Right renal cortex interstitium (tissue), 3 donors: Measurements from ENCODE around the gene PARL. TPM values are rescaled to one million over a fixed set of nuclear protein-coding genes. Genes with fewer than 3 reads are reported as not detected.

Experiments
- DNase-seq, 3 donors: peaks; one replicate each; pipeline ENCODE4 v3.0.0-alpha.2; 2013; ENCODE audit warnings: low read depth in 3 of 3, low spot score in 2 of 3
- polyA plus RNA-seq, 3 donors: library from polyadenylated mRNA; unstranded; fragments of 120-200 nt; gene quantifications; one replicate each; pipeline ENCODE4 v1.2.1, GENCODE V29; 2013; ENCODE audit not compliant: insufficient read length in 3 of 3

Gene PARL, protein sequence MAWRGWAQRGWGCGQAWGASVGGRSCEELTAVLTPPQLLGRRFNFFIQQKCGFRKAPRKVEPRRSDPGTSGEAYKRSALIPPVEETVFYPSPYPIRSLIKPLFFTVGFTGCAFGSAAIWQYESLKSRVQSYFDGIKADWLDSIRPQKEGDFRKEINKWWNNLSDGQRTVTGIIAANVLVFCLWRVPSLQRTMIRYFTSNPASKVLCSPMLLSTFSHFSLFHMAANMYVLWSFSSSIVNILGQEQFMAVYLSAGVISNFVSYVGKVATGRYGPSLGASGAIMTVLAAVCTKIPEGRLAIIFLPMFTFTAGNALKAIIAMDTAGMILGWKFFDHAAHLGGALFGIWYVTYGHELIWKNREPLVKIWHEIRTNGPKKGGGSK
- 10 to 100 TPM; 59.5 to 67.2 (median 65.0) TPM for polyA plus RNA-seq

- peak; percentile 80 to 86 (median 84) for DNase-seq
Measured at GRCh38 chr3:183884427-183885296, at the start of gene PARL. TSS of gene PARL (minus strand) at chr3:183884880. CDS start at chr3:183884846, 34 bp downstream.

DNA sequence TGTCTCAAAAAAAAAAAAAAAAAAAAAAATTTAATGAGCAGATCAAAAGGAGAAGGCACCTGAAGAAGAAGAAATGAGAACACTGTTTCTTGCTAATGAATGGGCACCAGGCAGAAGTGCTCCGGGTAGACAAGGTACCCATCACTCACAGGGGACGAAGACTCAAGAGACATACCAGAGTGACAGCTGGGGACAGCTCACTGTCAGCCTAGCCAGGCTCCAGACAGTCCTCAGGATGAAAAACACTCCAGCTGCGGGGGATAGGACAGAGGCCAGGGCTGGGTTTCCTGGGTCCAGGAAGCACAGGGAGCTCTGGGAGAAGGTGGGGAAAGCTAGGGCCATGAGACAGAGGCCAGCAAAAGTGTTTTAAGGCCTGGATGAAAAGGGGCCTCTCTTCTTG, 48.5 kb upstream of the PARL start:
- DNase-seq: no peak

DNA sequence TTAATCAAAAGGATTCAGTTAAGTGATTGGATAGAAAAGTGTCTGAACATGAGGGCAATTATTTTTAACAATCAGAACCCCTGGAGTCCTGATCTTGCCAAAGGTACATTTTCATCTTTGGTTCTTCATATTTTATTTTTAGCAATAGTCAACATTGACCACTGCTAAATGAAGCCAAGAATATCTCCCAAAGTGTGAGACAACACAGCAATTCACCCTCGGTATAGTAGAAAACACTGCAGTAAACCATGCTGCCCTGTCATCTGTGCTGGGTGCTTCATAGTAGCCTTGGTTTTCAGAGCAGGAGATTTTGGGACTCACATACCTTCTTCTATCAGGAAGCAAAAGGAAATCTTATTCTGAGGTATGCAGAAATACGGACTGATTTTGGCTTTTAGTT, 47.2 kb upstream of the PARL start:
- DNase-seq: no peak

DNA sequence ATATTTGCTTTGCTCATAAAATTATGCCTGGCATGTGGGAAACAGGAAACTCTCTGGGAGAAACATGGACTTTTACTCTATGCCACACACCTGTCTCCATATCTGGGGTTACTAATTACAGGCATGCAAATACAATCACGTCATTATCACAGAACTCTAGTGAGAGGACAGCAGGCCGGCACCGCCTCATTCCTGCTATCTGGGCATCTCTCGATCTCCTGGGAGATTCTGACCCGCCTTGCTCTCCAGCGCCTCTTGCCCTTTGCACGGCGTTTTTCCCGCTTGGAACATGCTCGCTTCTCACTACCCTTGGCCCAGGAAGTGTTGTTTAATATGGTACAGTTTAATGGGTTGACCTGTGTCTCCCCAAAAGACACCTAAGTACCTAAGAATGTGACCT, 45.4 kb upstream of the PARL start:
- DNase-seq: no peak

GRCh38 chr3:183927059-183927458, 42.4 kb upstream of the PARL start:
- no peak for DNase-seq

- DNase-seq: no peak
Measured at GRCh38 chr3:183924956-183925355, 40.3 kb upstream of the PARL start.

GRCh38 chr3:183924543-183924942, 39.9 kb upstream of the PARL start:
- no peak for DNase-seq

DNA sequence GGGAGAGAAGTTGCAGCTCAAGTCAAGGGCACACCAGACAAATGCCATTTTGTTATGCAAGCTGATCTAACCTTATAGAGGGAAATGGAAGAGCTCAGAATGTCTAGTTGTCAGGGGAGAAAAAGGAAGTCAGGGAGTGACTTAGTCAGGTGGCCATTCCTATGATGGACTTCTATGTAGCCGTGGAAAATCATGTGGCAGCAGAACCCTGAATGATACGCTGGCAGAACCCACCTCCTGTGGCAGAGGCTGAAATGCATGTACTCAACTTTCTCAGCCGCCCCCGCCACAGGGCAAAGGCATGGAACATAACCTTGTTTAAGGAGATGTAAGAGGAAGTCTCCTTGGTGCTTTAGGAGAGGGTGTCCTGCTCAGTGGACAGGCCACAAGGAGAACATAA, 37.7 kb upstream of the PARL start:
- DNase-seq: no peak

DNA sequence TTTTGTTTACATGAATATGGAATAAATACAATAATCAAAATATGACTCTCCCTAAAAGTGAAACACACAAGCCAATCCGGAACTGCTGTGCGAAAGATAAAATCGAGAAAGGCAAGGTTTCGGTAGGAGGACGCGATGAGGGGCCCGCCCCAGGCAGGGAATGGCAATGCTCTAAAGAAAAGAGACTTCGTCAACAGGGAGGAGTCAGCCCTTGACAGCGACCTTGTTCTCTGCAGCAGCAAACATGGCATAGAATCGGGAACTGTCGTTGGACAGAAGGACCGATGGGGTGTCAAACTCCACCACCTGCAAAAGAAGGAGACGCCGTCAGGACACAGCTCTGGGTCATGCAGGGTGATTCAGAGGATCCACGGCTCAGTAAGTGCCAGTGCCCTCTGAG, 36.4 kb upstream of the PARL start:
- DNase-seq: no peak

GRCh38 chr3:183920416-183920815, 35.7 kb upstream of the PARL start:
- DNase-seq: no peak

GRCh38 chr3:183918178-183918577, 33.5 kb upstream of the PARL start:
- no peak for DNase-seq

DNA sequence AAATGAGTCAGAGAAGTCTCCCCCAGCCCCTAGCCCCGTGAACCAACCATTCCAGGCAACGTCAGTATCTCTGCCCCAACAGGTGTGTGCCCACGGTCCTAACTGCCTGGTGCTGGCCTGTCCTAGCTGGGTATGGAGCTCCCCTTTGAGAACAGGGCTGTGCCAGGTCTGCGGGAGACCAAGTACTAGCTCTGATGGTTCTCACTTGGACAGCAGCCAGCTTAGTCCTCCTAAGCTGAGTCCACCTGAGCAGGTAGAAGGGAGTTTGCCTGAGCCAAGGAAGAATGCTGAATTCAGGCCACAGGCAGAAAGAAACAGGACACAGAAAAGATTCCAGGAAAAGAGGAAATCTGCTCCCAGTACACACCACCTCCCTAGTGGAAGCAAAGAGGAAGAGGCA, 33.1 kb upstream of the PARL start:
- no peak for DNase-seq

DNA sequence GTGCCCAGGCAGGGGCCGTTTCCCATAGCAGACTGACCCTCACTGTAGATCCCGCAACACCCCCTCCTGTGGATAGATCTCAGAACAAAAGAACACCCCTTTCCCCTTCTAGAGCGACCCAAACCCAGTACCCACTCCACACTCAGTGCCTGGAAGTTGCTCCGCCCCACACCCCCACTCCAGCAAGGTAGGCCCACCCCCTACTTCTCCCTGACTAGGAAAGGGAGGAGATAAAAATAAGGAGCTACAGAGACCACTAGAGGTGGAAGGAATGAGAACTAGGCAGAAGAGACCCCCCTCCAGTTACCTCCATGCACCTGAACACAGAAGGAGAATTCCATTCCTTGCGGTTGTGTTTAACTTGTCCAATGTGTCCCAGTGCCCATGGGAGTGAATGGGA, 30.2 kb upstream of the PARL start:
- DNase-seq: no peak

- no peak for DNase-seq
Measured at GRCh38 chr3:183913580-183913920, 28.9 kb upstream of the PARL start.

DNA sequence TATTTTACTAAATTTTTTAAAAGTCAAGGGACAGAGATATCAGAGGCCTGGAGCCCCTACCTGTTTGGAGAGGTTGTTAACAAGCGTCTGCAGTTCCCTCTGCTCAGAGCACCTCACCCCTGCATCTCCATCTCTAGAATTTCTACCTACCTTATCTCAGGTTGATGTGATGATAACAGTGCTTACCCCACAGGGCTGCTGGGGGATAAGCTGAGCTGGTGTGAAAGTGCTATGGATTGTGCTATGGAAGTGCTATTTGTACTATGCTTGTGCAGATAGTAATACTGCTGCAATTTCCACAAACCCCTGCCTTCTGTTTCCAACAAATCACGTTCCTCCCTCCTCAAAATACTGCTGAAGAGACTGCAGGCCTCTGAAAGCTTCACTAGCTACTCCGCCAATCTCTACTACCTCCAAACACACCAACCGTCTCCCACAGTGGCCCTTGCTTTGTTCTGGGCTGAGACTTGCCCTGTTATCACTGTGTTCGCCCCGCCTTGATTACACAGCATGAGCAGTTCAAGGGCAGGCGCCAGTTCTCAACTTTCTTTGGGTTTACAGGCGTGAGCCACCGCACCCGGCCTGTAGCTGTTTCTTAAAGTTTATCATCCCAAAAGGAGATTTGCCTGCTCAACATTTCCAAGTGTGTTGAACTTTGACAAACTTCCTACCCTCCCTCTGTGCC, 28.4 kb upstream of the PARL start:
- DNase-seq: no peak

DNA sequence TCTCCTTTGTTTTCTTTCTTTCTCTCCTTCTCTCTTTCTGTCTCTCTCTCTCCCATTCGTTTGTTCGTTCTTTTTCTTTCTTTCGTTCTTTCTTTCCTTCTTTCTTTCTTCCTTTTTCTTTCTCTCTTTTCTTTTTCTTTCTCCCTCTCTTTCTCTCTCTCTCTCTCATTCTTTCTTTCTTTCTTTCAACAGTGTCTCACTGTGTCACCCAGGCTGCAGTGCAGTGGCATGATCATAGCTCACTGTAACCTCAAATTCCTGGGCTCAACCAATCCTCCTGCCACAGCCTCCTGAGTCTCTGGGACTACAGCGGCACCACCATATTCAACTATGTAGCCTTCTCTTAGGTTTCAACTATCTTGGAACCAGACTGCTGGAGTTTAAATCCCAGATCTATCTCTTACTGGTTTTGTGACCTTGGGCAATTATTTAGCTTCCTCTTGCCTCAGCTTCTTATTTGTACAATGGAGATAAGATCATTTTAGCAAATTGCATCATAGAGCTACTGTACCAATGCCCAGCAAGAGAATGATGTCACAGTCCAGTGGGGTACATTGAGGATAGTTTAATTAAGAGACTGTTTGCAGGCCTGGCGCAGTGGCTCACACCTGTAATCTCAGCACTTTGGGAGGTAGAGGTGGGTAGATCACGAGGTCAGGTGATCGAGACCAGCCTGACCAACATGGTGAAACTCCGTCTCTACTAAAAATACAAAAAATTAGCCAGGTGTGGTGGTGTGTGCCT, 27.3 kb upstream of the PARL start:
- DNase-seq: no peak

- DNase-seq: no peak
Measured at GRCh38 chr3:183911087-183911486, 26.4 kb upstream of the PARL start.

DNA sequence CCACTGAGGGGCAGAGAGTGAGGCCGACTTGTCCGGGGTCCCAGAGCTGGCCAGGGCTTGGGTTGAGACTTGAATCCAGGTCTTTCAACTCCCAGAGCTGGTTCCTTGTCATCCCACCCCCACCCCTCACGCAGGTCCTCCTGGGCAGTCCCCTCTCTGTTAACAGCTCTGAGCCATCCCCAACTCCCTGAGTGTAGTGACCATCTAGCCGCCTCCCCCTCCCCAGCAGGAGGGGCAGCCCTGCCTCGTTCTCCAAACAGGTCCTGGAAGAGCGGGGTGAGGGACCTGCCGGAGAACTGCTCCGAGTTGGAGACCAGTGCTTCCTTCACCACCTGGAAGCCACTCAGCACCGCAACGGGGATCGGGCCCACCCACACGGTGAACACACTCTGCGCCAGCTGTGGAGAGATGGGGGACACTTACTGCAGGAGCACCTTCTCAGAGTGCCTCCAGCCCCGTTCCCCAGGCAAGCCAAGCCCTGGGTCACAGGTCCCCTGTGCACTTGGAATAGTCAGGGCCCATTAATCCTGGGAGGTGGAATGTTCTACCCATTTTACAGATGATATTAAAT, 24.4 kb upstream of the PARL start:
- DNase-seq: no peak

- DNase-seq: no peak
Measured at GRCh38 chr3:183907911-183908331, 23.2 kb upstream of the PARL start.

- DNase-seq: no peak
Measured at GRCh38 chr3:183907176-183907575, 22.5 kb upstream of the PARL start.
